Measurements from ENCODE around the gene AOC2. TPM values are rescaled to one million over a fixed set of nuclear protein-coding genes. Genes with fewer than 3 reads are reported as not detected.
A peak's percentile ranks its signal among the peaks of the same experiment; 100 is the strongest.
"Not testable (repeated sequence)": the region's sequence is repeated elsewhere in the genome, so short reads cannot be mapped to it uniquely, and the experiment has no call there.

AOC2 gene
- polyA plus RNA-seq, 2 of the 4 experiments (the other 2 are of a cell fraction), result 1.7 to 2.7 TPM

- DNase-seq (ENCODE audit: low read depth in 1 of 2, low spot score in 1 of 2) (peak; percentile 78 to 86), FAIRE-seq (peak; percentile 98), ATAC-seq (peak; percentile 93 to 96)
- Histone ChIP-seq H3K4me2 (peak overlapping the region; percentile 66), H3K4me1 (peaks cover 27% of the 10 kb centered on the region), H3K9me3 (no peaks in the 10 kb centered on the region), H3K27ac (peak overlapping the region; percentile 68 to 78), H3K4me3 (no peak overlapping the region)
- TF ChIP-seq JUNB (IDR thresholded peaks at IDR 0.05) (peak; percentile 48), MYC (IDR thresholded peaks at IDR 0.05; ENCODE audit: borderline replicate concordance, low read length) (0 out of 2 replicates have a peak, but pooled peaks have one; percentile 26), FOSL2 (IDR thresholded peaks at IDR 0.05) (peak; percentile 61; the same call in 1 of the 2 replicates), FOSL2 (CRISPR knock-in tag; IDR thresholded peaks at IDR 0.05) (peak; percentile 84), RCOR1 (IDR thresholded peaks at IDR 0.05; ENCODE audit: low read depth, low read length) (no peak), FOXS1 (CRISPR knock-in tag; IDR thresholded peaks at IDR 0.05) (no peak), SMC3 (IDR thresholded peaks at IDR 0.05) (0 out of 3 replicates have a peak, but pooled peaks have one; percentile 14)
- TF ChIP-seq, protein P1, sequence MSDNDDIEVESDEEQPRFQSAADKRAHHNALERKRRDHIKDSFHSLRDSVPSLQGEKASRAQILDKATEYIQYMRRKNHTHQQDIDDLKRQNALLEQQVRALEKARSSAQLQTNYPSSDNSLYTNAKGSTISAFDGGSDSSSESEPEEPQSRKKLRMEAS (IDR thresholded peaks at IDR 0.05), result peak; percentile 57
- POLR2A ChIA-PET, result interaction anchor here (0.5 to 1.2 kb wide), 4 partner anchors 70 to 421 kb away, joined by 3 to 6 read pairs (median 4); partner anchors contain the start of gene RPL27
- WGBS (ENCODE audit: missing lambda C conversion rate), result 0% methylated on average over 2 of the region's 2 CpGs
- CTCF ChIA-PET, result interaction anchor here (0.6 to 2.8 kb wide), 7 partner anchors 9 to 152 kb away, joined by 3 to 17 read pairs (median 3); partner anchors contain the start of gene AOC2
Measured at GRCh38 chr17:42895185-42895555, 50.8 kb downstream of the AOC2 start.

- FAIRE-seq, result no peak
Measured at GRCh38 chr17:42898147-42898811, 53.9 kb downstream of the AOC2 start.

DNA sequence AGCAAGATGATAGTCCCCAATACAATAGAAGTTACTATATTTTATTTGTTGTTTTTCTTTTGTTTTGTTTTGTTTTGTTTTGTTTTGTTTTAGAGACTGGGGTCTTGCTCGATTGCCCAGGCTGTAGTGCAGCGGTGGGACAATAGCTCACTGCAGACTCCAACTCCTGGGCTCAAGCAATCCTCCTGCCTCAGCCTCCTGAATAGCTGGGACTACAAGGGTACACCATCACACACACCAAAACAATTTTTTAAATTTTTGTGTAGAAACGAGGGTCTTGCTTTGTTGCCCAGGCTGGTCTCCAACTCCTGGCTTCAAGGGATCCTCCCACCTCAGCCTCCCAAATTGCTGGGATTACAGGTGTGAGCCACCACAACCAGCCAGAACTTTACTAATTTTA is 55.6 kb downstream of the AOC2 start:
- H3K4me3 ChIP-seq; POLR2A ChIA-PET; ATAC-seq; H3K9me3 ChIP-seq; H3K4me2 ChIP-seq; H3K4me1 ChIP-seq; DNase-seq (ENCODE audit: low read depth in 1 of 2, low spot score in 1 of 2); FAIRE-seq; H3K27ac ChIP-seq: not testable (repeated sequence)
- WGBS (ENCODE audit: missing lambda C conversion rate), result 16% methylated on average over 3 of the region's 3 CpGs
- CTCF ChIA-PET, result interaction anchor here (1.1 to 2.5 kb wide), 5 partner anchors 10 to 57 kb away, joined by 3 to 11 read pairs (median 6); no protein-coding TSS in a partner anchor

More at GRCh38 chr17:42898147-42898811, 53.9 kb downstream of the AOC2 start:
- H3K4me2 ChIP-seq, result no peak overlapping the region
- ChIA-PET POLR2A (no interaction called here), CTCF (interaction anchor here (0.5 to 2.6 kb wide), 7 partner anchors 13 to 135 kb away, joined by 3 to 11 read pairs (median 4); partner anchors contain the start of gene RPL27)
- H3K27ac ChIP-seq, result no peak overlapping the region
- peaks cover 24% of the 10 kb centered on the region for H3K4me1 ChIP-seq
- 74% methylated on average over 7 of the region's 7 CpGs for WGBS (ENCODE audit: missing lambda C conversion rate)
- ATAC-seq, result no peak
- TF ChIP-seq JUNB (IDR thresholded peaks at IDR 0.05), result no peak
- no peak for TF ChIP-seq CBX8 (IDR thresholded peaks at IDR 0.05)
- TF ChIP-seq REST (IDR thresholded peaks at IDR 0.05), result no peak
- TF ChIP-seq ESRRA (IDR thresholded peaks at IDR 0.05; ENCODE audit: borderline replicate concordance, low read length), result no peak
- TF ChIP-seq EHF (CRISPR knock-in tag; IDR thresholded peaks at IDR 0.05), result no peak
- TF ChIP-seq, protein P2, sequence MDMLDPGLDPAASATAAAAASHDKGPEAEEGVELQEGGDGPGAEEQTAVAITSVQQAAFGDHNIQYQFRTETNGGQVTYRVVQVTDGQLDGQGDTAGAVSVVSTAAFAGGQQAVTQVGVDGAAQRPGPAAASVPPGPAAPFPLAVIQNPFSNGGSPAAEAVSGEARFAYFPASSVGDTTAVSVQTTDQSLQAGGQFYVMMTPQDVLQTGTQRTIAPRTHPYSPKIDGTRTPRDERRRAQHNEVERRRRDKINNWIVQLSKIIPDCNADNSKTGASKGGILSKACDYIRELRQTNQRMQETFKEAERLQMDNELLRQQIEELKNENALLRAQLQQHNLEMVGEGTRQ (IDR thresholded peaks at IDR 0.05), result no peak
- TF ChIP-seq HDAC2 (IDR thresholded peaks at IDR 0.05), result no peak
- TF ChIP-seq MYC (IDR thresholded peaks at IDR 0.05; ENCODE audit: borderline replicate concordance, low read length), result no peak
- TF ChIP-seq EP300 (IDR thresholded peaks at IDR 0.05), result no peak
- no peak for TF ChIP-seq RARB (CRISPR knock-in tag; IDR thresholded peaks at IDR 0.05)
- H3K4me3 ChIP-seq, result no peak overlapping the region
- no peak for DNase-seq (ENCODE audit: low read depth in 1 of 2, low spot score in 1 of 2)
- no peaks in the 10 kb centered on the region for H3K9me3 ChIP-seq

Small RNAs within 50 kb of the gene (small RNA-seq; reads per million reads assigned to genes)
- 0 to 0.08 (median 0) reads per million in 6 experiments for gene MIR6781
- 0 to 0.35 (median 0) reads per million in 6 experiments for gene RNU6-287P

Other genes with a start within 250 kb of the AOC2 start
- 28.3 and 45.9 TPM in 2 replicates for gene RETREG3, start 235.2 kb upstream of the AOC2 start, polyA plus RNA-seq (2011; rRNA removed)
- 19.4 to 24.2 TPM (median 22.6 TPM) in 3 replicates for gene RETREG3, start 235.2 kb upstream of the AOC2 start, polyA plus RNA-seq (2017; fragmentation: RNase III; extraction: RNeasy Plus Mini Kit Qiagen cat#74134 plus additional on column Dnase treatment)
- gene TUBG1, start 234.9 kb upstream of the AOC2 start, polyA plus RNA-seq (2011; rRNA removed), result 73.3 and 79.3 TPM in 2 replicates
- gene TUBG1, start 234.9 kb upstream of the AOC2 start, polyA plus RNA-seq (2017; fragmentation: RNase III; extraction: RNeasy Plus Mini Kit Qiagen cat#74134 plus additional on column Dnase treatment), result 151 to 161 TPM (median 156 TPM) in 3 replicates
- gene TUBG2, start 185.3 kb upstream of the AOC2 start, polyA plus RNA-seq (2011; rRNA removed), result 14.9 and 18.6 TPM in 2 replicates
- gene TUBG2, start 185.3 kb upstream of the AOC2 start, polyA plus RNA-seq (2017; fragmentation: RNase III; extraction: RNeasy Plus Mini Kit Qiagen cat#74134 plus additional on column Dnase treatment), result 27.1 to 36.1 TPM (median 30.6 TPM) in 3 replicates
- 5.3 and 5.5 TPM in 2 replicates for gene PLEKHH3, start 167.6 kb upstream of the AOC2 start, polyA plus RNA-seq (2011; rRNA removed)
- gene PLEKHH3, start 167.6 kb upstream of the AOC2 start, polyA plus RNA-seq (2017; fragmentation: RNase III; extraction: RNeasy Plus Mini Kit Qiagen cat#74134 plus additional on column Dnase treatment), result 12.3 to 15.5 TPM (median 14.0 TPM) in 3 replicates
- gene CCR10, start 162.7 kb upstream of the AOC2 start, polyA plus RNA-seq (2011; rRNA removed), result 0.19 and 0.23 TPM in 2 replicates
- gene CCR10, start 162.7 kb upstream of the AOC2 start, polyA plus RNA-seq (2017; fragmentation: RNase III; extraction: RNeasy Plus Mini Kit Qiagen cat#74134 plus additional on column Dnase treatment), result 0.59 to 0.73 TPM (median 0.66 TPM) in 3 replicates
- 8.2 and 8.8 TPM in 2 replicates for gene CNTNAP1, start 162.0 kb upstream of the AOC2 start, polyA plus RNA-seq (2011; rRNA removed)
- gene CNTNAP1, start 162.0 kb upstream of the AOC2 start, polyA plus RNA-seq (2017; fragmentation: RNase III; extraction: RNeasy Plus Mini Kit Qiagen cat#74134 plus additional on column Dnase treatment), result 6.3 to 7.1 TPM (median 7.1 TPM) in 3 replicates
- 35.4 and 41.1 TPM in 2 replicates for gene EZH1, start 99.5 kb upstream of the AOC2 start, polyA plus RNA-seq (2011; rRNA removed)
- gene EZH1, start 99.5 kb upstream of the AOC2 start, polyA plus RNA-seq (2017; fragmentation: RNase III; extraction: RNeasy Plus Mini Kit Qiagen cat#74134 plus additional on column Dnase treatment), result 20.1 to 21.7 TPM (median 21.5 TPM) in 3 replicates
- 0.49 and 1.2 TPM in 2 replicates for gene RAMP2, start 83.4 kb upstream of the AOC2 start, polyA plus RNA-seq (2011; rRNA removed)
- 0.30 to 1.0 TPM (median 0.87 TPM) in 3 replicates for gene RAMP2, start 83.4 kb upstream of the AOC2 start, polyA plus RNA-seq (2017; fragmentation: RNase III; extraction: RNeasy Plus Mini Kit Qiagen cat#74134 plus additional on column Dnase treatment)
- gene VPS25, start 71.1 kb upstream of the AOC2 start, polyA plus RNA-seq (2011; rRNA removed), result 143 and 173 TPM in 2 replicates
- 118 to 132 TPM (median 119 TPM) in 3 replicates for gene VPS25, start 71.1 kb upstream of the AOC2 start, polyA plus RNA-seq (2017; fragmentation: RNase III; extraction: RNeasy Plus Mini Kit Qiagen cat#74134 plus additional on column Dnase treatment)
- gene WNK4, start 64.0 kb upstream of the AOC2 start, polyA plus RNA-seq (2011; rRNA removed), result 1.1 and 1.6 TPM in 2 replicates
- 1.3 to 1.5 TPM (median 1.5 TPM) in 3 replicates for gene WNK4, start 64.0 kb upstream of the AOC2 start, polyA plus RNA-seq (2017; fragmentation: RNase III; extraction: RNeasy Plus Mini Kit Qiagen cat#74134 plus additional on column Dnase treatment)
- 126 and 170 TPM in 2 replicates for gene COA3, start 45.9 kb upstream of the AOC2 start, polyA plus RNA-seq (2011; rRNA removed)
- 127 to 131 TPM (median 130 TPM) in 3 replicates for gene COA3, start 45.9 kb upstream of the AOC2 start, polyA plus RNA-seq (2017; fragmentation: RNase III; extraction: RNeasy Plus Mini Kit Qiagen cat#74134 plus additional on column Dnase treatment)
- gene CNTD1, start 45.7 kb upstream of the AOC2 start, polyA plus RNA-seq (2011; rRNA removed), result 0.06 and 0.07 TPM in 2 replicates
- 0.10 to 0.47 TPM (median 0.17 TPM) in 3 replicates for gene CNTD1, start 45.7 kb upstream of the AOC2 start, polyA plus RNA-seq (2017; fragmentation: RNase III; extraction: RNeasy Plus Mini Kit Qiagen cat#74134 plus additional on column Dnase treatment)
- gene BECN1, start 20.3 kb upstream of the AOC2 start, polyA plus RNA-seq (2011; rRNA removed), result 125 and 138 TPM in 2 replicates
- gene BECN1, start 20.3 kb upstream of the AOC2 start, polyA plus RNA-seq (2017; fragmentation: RNase III; extraction: RNeasy Plus Mini Kit Qiagen cat#74134 plus additional on column Dnase treatment), result 98.9 to 103 TPM (median 99.8 TPM) in 3 replicates
- gene PSME3, start 11.2 kb upstream of the AOC2 start, polyA plus RNA-seq (2011; rRNA removed), result 220 and 257 TPM in 2 replicates
- 214 to 241 TPM (median 223 TPM) in 3 replicates for gene PSME3, start 11.2 kb upstream of the AOC2 start, polyA plus RNA-seq (2017; fragmentation: RNase III; extraction: RNeasy Plus Mini Kit Qiagen cat#74134 plus additional on column Dnase treatment)
- gene AOC3, start 6.6 kb downstream of the AOC2 start, polyA plus RNA-seq (2011; rRNA removed), result 1.4 and 1.6 TPM in 2 replicates
- gene AOC3, start 6.6 kb downstream of the AOC2 start, polyA plus RNA-seq (2017; fragmentation: RNase III; extraction: RNeasy Plus Mini Kit Qiagen cat#74134 plus additional on column Dnase treatment), result 0.79 to 1.1 TPM (median 0.97 TPM) in 3 replicates
- not detected in 2 replicates for gene G6PC1, start 56.2 kb downstream of the AOC2 start, polyA plus RNA-seq (2011; rRNA removed)
- gene G6PC1, start 56.2 kb downstream of the AOC2 start, polyA plus RNA-seq (2017; fragmentation: RNase III; extraction: RNeasy Plus Mini Kit Qiagen cat#74134 plus additional on column Dnase treatment), result not detected in 3 replicates
- gene AARSD1, start 119.9 kb downstream of the AOC2 start, polyA plus RNA-seq (2011; rRNA removed), result 56.9 and 66.6 TPM in 2 replicates
- gene AARSD1, start 119.9 kb downstream of the AOC2 start, polyA plus RNA-seq (2017; fragmentation: RNase III; extraction: RNeasy Plus Mini Kit Qiagen cat#74134 plus additional on column Dnase treatment), result 70.7 to 82.0 TPM (median 73.0 TPM) in 3 replicates
- gene PTGES3L, start 135.5 kb downstream of the AOC2 start, polyA plus RNA-seq (2011; rRNA removed), result 1.0 and 1.8 TPM in 2 replicates
- 2.7 to 3.5 TPM (median 3.2 TPM) in 3 replicates for gene PTGES3L, start 135.5 kb downstream of the AOC2 start, polyA plus RNA-seq (2017; fragmentation: RNase III; extraction: RNeasy Plus Mini Kit Qiagen cat#74134 plus additional on column Dnase treatment)
- gene RUNDC1, start 136.0 kb downstream of the AOC2 start, polyA plus RNA-seq (2011; rRNA removed), result 19.1 and 21.4 TPM in 2 replicates
- 18.7 to 19.7 TPM (median 19.5 TPM) in 3 replicates for gene RUNDC1, start 136.0 kb downstream of the AOC2 start, polyA plus RNA-seq (2017; fragmentation: RNase III; extraction: RNeasy Plus Mini Kit Qiagen cat#74134 plus additional on column Dnase treatment)
- 5,588 and 5,746 TPM in 2 replicates for gene RPL27, start 153.8 kb downstream of the AOC2 start, polyA plus RNA-seq (2011; rRNA removed)
- gene RPL27, start 153.8 kb downstream of the AOC2 start, polyA plus RNA-seq (2017; fragmentation: RNase III; extraction: RNeasy Plus Mini Kit Qiagen cat#74134 plus additional on column Dnase treatment), result 2,894 to 2,977 TPM (median 2,925 TPM) in 3 replicates
- 20.2 and 21.3 TPM in 2 replicates for gene IFI35, start 162.2 kb downstream of the AOC2 start, polyA plus RNA-seq (2011; rRNA removed)
- gene IFI35, start 162.2 kb downstream of the AOC2 start, polyA plus RNA-seq (2017; fragmentation: RNase III; extraction: RNeasy Plus Mini Kit Qiagen cat#74134 plus additional on column Dnase treatment), result 10.6 to 12.9 TPM (median 10.8 TPM) in 3 replicates
- gene VAT1, start 177.8 kb downstream of the AOC2 start, polyA plus RNA-seq (2011; rRNA removed), result 167 and 169 TPM in 2 replicates
- 117 to 153 TPM (median 149 TPM) in 3 replicates for gene VAT1, start 177.8 kb downstream of the AOC2 start, polyA plus RNA-seq (2017; fragmentation: RNase III; extraction: RNeasy Plus Mini Kit Qiagen cat#74134 plus additional on column Dnase treatment)
- gene RND2, start 180.7 kb downstream of the AOC2 start, polyA plus RNA-seq (2011; rRNA removed), result 0.19 and 0.33 TPM in 2 replicates
- gene RND2, start 180.7 kb downstream of the AOC2 start, polyA plus RNA-seq (2017; fragmentation: RNase III; extraction: RNeasy Plus Mini Kit Qiagen cat#74134 plus additional on column Dnase treatment), result 0.14 to 0.37 TPM (median 0.28 TPM) in 3 replicates